ENCODE data around the gene DPP10.

Gene DPP10

GRCh38 chr2:114769110-114769509, 326.7 kb downstream of the DPP10 start:
- Histone ChIP-seq H3K9ac (ENCODE audit: low read depth, low read length, poor library complexity) (no peak overlapping the region), H2BK12ac (ENCODE audit: low read length) (no peak overlapping the region), H2BK15ac (ENCODE audit: low read length) (no peak overlapping the region), H3K23ac (ENCODE audit: low read depth, low read length, poor library complexity) (no peak overlapping the region), H4K91ac (ENCODE audit: low read depth, low read length, poor library complexity) (no peak overlapping the region), H2BK5ac (ENCODE audit: low read length) (no peak overlapping the region), H3K36me3 (replicated peaks in 1 of 2; ENCODE audit: control insufficient read depth in 2 of 2, insufficient read depth in 2 of 2, low read length in 2 of 2) (no peaks in the 10 kb centered on the region), H3K18ac (ENCODE audit: low read length) (no peak overlapping the region), H3K27ac (replicated peaks; ENCODE audit: low read length) (no peak overlapping the region), H3K4me1 (ENCODE audit: control insufficient read depth in 2 of 2, insufficient read depth in 1 of 2, low read depth in 1 of 2, low read length in 2 of 2) (no peaks in the 10 kb centered on the region), H2AK5ac (ENCODE audit: low read depth, low read length) (no peak overlapping the region), H3K79me1 (ENCODE audit: low read depth, low read length) (no peaks in the 10 kb centered on the region), H3K27me3 (ENCODE audit: control insufficient read depth in 3 of 3, insufficient read depth in 3 of 3, low read depth in 1 of 3, low read length in 3 of 3) (no peaks in the 10 kb centered on the region), H3K4me2 (ENCODE audit: insufficient read depth, low read length, poor library complexity, severe bottlenecking) (no peak overlapping the region), H3K4ac (ENCODE audit: low read length) (no peak overlapping the region), H2AFZ (ENCODE audit: low read length) (no peak overlapping the region), H3K4me3 (ENCODE audit: low read length in 2 of 2) (no peak overlapping the region), H4K8ac (ENCODE audit: low read depth, low read length) (no peak overlapping the region), H3K9me3 (replicated peaks in 1 of 2; ENCODE audit: control insufficient read depth in 2 of 2, insufficient read depth in 1 of 2, low read depth in 1 of 2, low read length in 2 of 2) (no peaks in the 10 kb centered on the region), H2BK120ac (ENCODE audit: low read depth, low read length) (no peak overlapping the region), H3K14ac (ENCODE audit: low read length) (no peak overlapping the region)
- DNase-seq (ENCODE audit: low spot score) = no peak
- WGBS, 2 donors (ENCODE audit: extremely low coverage in 2 of 2, insufficient read length in 2 of 2, insufficient replicate concordance in 1 of 2) = no CpG with 5 or more reads among the region's 4 CpGs

- Histone ChIP-seq H3K23ac (ENCODE audit: low read depth, low read length, poor library complexity) (no peak overlapping the region), H3K18ac (ENCODE audit: low read length) (no peak overlapping the region), H3K27ac (replicated peaks; ENCODE audit: low read length) (no peak overlapping the region), H3K4me2 (ENCODE audit: insufficient read depth, low read length, poor library complexity, severe bottlenecking) (no peak overlapping the region), H2BK120ac (ENCODE audit: low read depth, low read length) (no peak overlapping the region), H3K79me1 (ENCODE audit: low read depth, low read length) (no peaks in the 10 kb centered on the region), H4K8ac (ENCODE audit: low read depth, low read length) (no peak overlapping the region), H3K4ac (ENCODE audit: low read length) (no peak overlapping the region), H2BK15ac (ENCODE audit: low read length) (no peak overlapping the region), H3K9ac (ENCODE audit: low read depth, low read length, poor library complexity) (no peak overlapping the region), H4K91ac (ENCODE audit: low read depth, low read length, poor library complexity) (no peak overlapping the region), H3K4me3 (ENCODE audit: low read length in 2 of 2) (no peak overlapping the region), H2AFZ (ENCODE audit: low read length) (no peak overlapping the region), H2BK5ac (ENCODE audit: low read length) (no peak overlapping the region), H2BK12ac (ENCODE audit: low read length) (no peak overlapping the region), H3K9me3 (replicated peaks in 1 of 2; ENCODE audit: control insufficient read depth in 2 of 2, insufficient read depth in 1 of 2, low read depth in 1 of 2, low read length in 2 of 2) (no peaks in the 10 kb centered on the region), H3K27me3 (ENCODE audit: control insufficient read depth in 3 of 3, insufficient read depth in 3 of 3, low read depth in 1 of 3, low read length in 3 of 3) (no peaks in the 10 kb centered on the region), H3K4me1 (ENCODE audit: control insufficient read depth in 2 of 2, insufficient read depth in 1 of 2, low read depth in 1 of 2, low read length in 2 of 2) (no peaks in the 10 kb centered on the region), H2AK5ac (ENCODE audit: low read depth, low read length) (no peak overlapping the region), H3K36me3 (replicated peaks in 1 of 2; ENCODE audit: control insufficient read depth in 2 of 2, insufficient read depth in 2 of 2, low read length in 2 of 2) (no peaks in the 10 kb centered on the region), H3K14ac (ENCODE audit: low read length) (no peak overlapping the region)
- no peak for DNase-seq (ENCODE audit: low spot score)
- no CpG with 5 or more reads among the region's 2 CpGs for WGBS, 2 donors (ENCODE audit: extremely low coverage in 2 of 2, insufficient read length in 2 of 2, insufficient replicate concordance in 1 of 2)
These were observed 327.6 kb downstream of the DPP10 start for GRCh38 chr2:114769991-114770390.

- Histone ChIP-seq H3K4me1 (ENCODE audit: control insufficient read depth in 2 of 2, insufficient read depth in 1 of 2, low read depth in 1 of 2, low read length in 2 of 2) (peaks cover 0 to 2% of the 10 kb centered on the region in 2 donors), H3K18ac (ENCODE audit: low read length) (no peak overlapping the region), H2BK15ac (ENCODE audit: low read length) (no peak overlapping the region), H3K4me3 (ENCODE audit: low read length in 2 of 2) (no peak overlapping the region), H4K91ac (ENCODE audit: low read depth, low read length, poor library complexity) (no peak overlapping the region), H2AFZ (ENCODE audit: low read length) (no peak overlapping the region), H3K27me3 (ENCODE audit: control insufficient read depth in 3 of 3, insufficient read depth in 3 of 3, low read depth in 1 of 3, low read length in 3 of 3) (no peaks in the 10 kb centered on the region), H3K79me1 (ENCODE audit: low read depth, low read length) (no peaks in the 10 kb centered on the region), H3K36me3 (replicated peaks in 1 of 2; ENCODE audit: control insufficient read depth in 2 of 2, insufficient read depth in 2 of 2, low read length in 2 of 2) (no peaks in the 10 kb centered on the region), H3K4me2 (ENCODE audit: insufficient read depth, low read length, poor library complexity, severe bottlenecking) (no peak overlapping the region), H2BK5ac (ENCODE audit: low read length) (no peak overlapping the region), H3K14ac (ENCODE audit: low read length) (no peak overlapping the region), H2AK5ac (ENCODE audit: low read depth, low read length) (no peak overlapping the region), H2BK12ac (ENCODE audit: low read length) (no peak overlapping the region), H3K9ac (ENCODE audit: low read depth, low read length, poor library complexity) (no peak overlapping the region), H4K8ac (ENCODE audit: low read depth, low read length) (no peak overlapping the region), H3K27ac (replicated peaks; ENCODE audit: low read length) (no peak overlapping the region), H3K9me3 (replicated peaks in 1 of 2; ENCODE audit: control insufficient read depth in 2 of 2, insufficient read depth in 1 of 2, low read depth in 1 of 2, low read length in 2 of 2) (no peaks in the 10 kb centered on the region), H2BK120ac (ENCODE audit: low read depth, low read length) (no peak overlapping the region), H3K4ac (ENCODE audit: low read length) (no peak overlapping the region), H3K23ac (ENCODE audit: low read depth, low read length, poor library complexity) (no peak overlapping the region)
- no CpG with 5 or more reads among the region's 1 CpG for WGBS, 2 donors (ENCODE audit: extremely low coverage in 2 of 2, insufficient read length in 2 of 2, insufficient replicate concordance in 1 of 2)
- DNase-seq (ENCODE audit: low spot score) = no peak
These were observed 341.6 kb downstream of the DPP10 start for GRCh38 chr2:114784046-114784445.

GRCh38 chr2:114784890-114785583, 342.6 kb downstream of the DPP10 start:
- H3K4me3 ChIP-seq (ENCODE audit: low read length in 2 of 2) = no peak overlapping the region
- H3K79me1 ChIP-seq (ENCODE audit: low read depth, low read length) = no peaks in the 10 kb centered on the region
- H2AFZ ChIP-seq (ENCODE audit: low read length) = no peak overlapping the region
- no peak overlapping the region for H3K14ac ChIP-seq (ENCODE audit: low read length)
- no peak overlapping the region for H4K8ac ChIP-seq (ENCODE audit: low read depth, low read length)
- H2AK5ac ChIP-seq (ENCODE audit: low read depth, low read length) = no peak overlapping the region
- H3K36me3 ChIP-seq (replicated peaks in 1 of 2; ENCODE audit: control insufficient read depth in 2 of 2, insufficient read depth in 2 of 2, low read length in 2 of 2) = no peaks in the 10 kb centered on the region
- no peak overlapping the region for H2BK15ac ChIP-seq (ENCODE audit: low read length)
- H2BK120ac ChIP-seq (ENCODE audit: low read depth, low read length) = no peak overlapping the region
- peaks cover 0 to 2% of the 10 kb centered on the region in 2 donors for H3K4me1 ChIP-seq (ENCODE audit: control insufficient read depth in 2 of 2, insufficient read depth in 1 of 2, low read depth in 1 of 2, low read length in 2 of 2)
- no peak overlapping the region for H3K4ac ChIP-seq (ENCODE audit: low read length)
- no CpG with 5 or more reads among the region's 6 CpGs for WGBS, 2 donors (ENCODE audit: extremely low coverage in 2 of 2, insufficient read length in 2 of 2, insufficient replicate concordance in 1 of 2)
- H3K4me2 ChIP-seq (ENCODE audit: insufficient read depth, low read length, poor library complexity, severe bottlenecking) = no peak overlapping the region
- H3K23ac ChIP-seq (ENCODE audit: low read depth, low read length, poor library complexity) = no peak overlapping the region
- H3K18ac ChIP-seq (ENCODE audit: low read length) = no peak overlapping the region
- H4K91ac ChIP-seq (ENCODE audit: low read depth, low read length, poor library complexity) = no peak overlapping the region
- H3K9ac ChIP-seq (ENCODE audit: low read depth, low read length, poor library complexity) = no peak overlapping the region
- DNase-seq (ENCODE audit: low spot score) = no peak
- H2BK12ac ChIP-seq (ENCODE audit: low read length) = no peak overlapping the region
- H3K27ac ChIP-seq (replicated peaks; ENCODE audit: low read length) = no peak overlapping the region
- no peaks in the 10 kb centered on the region for H3K27me3 ChIP-seq (ENCODE audit: control insufficient read depth in 3 of 3, insufficient read depth in 3 of 3, low read depth in 1 of 3, low read length in 3 of 3)
- H3K9me3 ChIP-seq (replicated peaks in 1 of 2; ENCODE audit: control insufficient read depth in 2 of 2, insufficient read depth in 1 of 2, low read depth in 1 of 2, low read length in 2 of 2) = no peaks in the 10 kb centered on the region
- H2BK5ac ChIP-seq (ENCODE audit: low read length) = no peak overlapping the region
